ENCODE data around the gene SH3GL1. TPM values are rescaled to one million over a fixed set of nuclear protein-coding genes. Genes with fewer than 3 reads are reported as not detected.

The SH3GL1 gene
- total RNA-seq, 2 donors from 2014 or later: 51.1 to 56.6 TPM

DNA sequence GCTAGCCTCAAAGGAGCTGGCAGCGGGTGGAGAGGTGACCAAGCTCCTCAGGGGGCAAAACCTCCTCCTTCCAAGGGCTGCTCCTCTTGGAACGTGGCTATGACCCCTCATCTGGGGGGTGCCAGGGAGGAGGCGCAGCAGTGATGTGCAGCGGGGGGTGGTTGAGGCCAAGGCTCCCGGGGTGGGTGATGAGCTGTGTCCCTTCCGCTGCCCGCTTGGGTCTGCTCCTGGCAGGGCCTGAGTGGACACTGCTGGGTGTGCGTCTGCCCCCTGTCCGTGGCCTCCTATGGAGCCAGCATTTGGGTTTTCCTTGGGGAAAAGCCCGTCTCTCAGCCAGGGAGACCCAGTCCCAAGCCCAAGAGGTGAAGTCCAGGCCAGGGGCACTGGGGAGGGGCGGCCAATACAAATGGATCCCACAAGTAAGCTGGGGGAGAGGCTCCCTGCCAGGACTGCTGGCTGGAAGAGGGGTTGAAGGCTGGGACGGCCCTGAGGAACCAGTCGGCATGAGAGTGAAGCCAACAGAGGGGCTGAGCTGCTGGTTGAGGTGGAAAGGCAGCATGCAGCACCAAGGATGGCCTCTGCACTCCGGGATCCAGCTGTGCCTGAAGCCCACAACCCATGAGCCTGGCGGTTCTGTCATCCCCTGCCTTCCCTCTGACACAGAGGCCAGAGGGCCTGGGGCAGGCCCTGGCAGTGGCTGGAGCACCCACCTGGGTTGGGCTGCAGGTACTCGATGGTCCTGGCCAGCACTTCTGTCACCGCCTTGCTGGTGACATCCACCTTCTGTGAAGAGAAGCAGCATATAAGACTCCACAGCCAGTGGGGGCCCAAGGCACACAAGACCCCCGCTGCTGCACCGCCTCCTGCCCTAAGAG, 34.3 kb downstream of the SH3GL1 start:
- no peaks in the 10 kb centered on the region for H3K9me3 ChIP-seq (ENCODE audit: control insufficient read depth, low read length, poor library complexity, severe bottlenecking)
- DNase-seq: no peak
- Mint-ChIP-seq H3K27ac (no peak overlapping the region), H3K36me3 (ENCODE audit: low read depth) (no peaks in the 10 kb centered on the region), H3K4me1 (peaks cover 21% of the 10 kb centered on the region), H3K27me3 (no peaks in the 10 kb centered on the region), H3K4me3 (no peak overlapping the region)
- ATAC-seq: no peak

- Mint-ChIP-seq H3K4me1 (peaks cover 16% of the 10 kb centered on the region), H3K27me3 (no peaks in the 10 kb centered on the region), H3K4me3 (no peak overlapping the region), H3K36me3 (ENCODE audit: low read depth) (peaks cover 1% of the 10 kb centered on the region), H3K27ac (no peak overlapping the region)
- DNase-seq: no peak
- H3K9me3 ChIP-seq (ENCODE audit: control insufficient read depth, low read length, poor library complexity, severe bottlenecking): no peaks in the 10 kb centered on the region
- ATAC-seq: no peak
These were observed 35.0 kb downstream of the SH3GL1 start for GRCh38 chr19:4365341-4365740.

GRCh38 chr19:4363571-4364304, 36.6 kb downstream of the SH3GL1 start:
- no peak for DNase-seq

GRCh38 chr19:4362831-4363545, 37.4 kb downstream of the SH3GL1 start:
- no peaks in the 10 kb centered on the region for H3K9me3 ChIP-seq (ENCODE audit: control insufficient read depth, low read length, poor library complexity, severe bottlenecking)
- peaks cover 2% of the 10 kb centered on the region for H3K36me3 Mint-ChIP-seq (ENCODE audit: low read depth)
- ATAC-seq (peak; percentile 27), DNase-seq (no peak)
- H3K27me3 Mint-ChIP-seq: no peaks in the 10 kb centered on the region
- no peak overlapping the region for H3K4me3 Mint-ChIP-seq
- peaks cover 5% of the 10 kb centered on the region for H3K4me1 Mint-ChIP-seq
- no peak overlapping the region for H3K27ac Mint-ChIP-seq

More at GRCh38 chr19:4363571-4364304, 36.6 kb downstream of the SH3GL1 start:
- no peaks in the 10 kb centered on the region for H3K27me3 Mint-ChIP-seq
- H3K27ac Mint-ChIP-seq: no peak overlapping the region
- no peak overlapping the region for H3K4me3 Mint-ChIP-seq
- peaks cover 2% of the 10 kb centered on the region for H3K36me3 Mint-ChIP-seq (ENCODE audit: low read depth)
- ATAC-seq: no peak
- H3K4me1 Mint-ChIP-seq: peaks cover 8% of the 10 kb centered on the region
- H3K9me3 ChIP-seq (ENCODE audit: control insufficient read depth, low read length, poor library complexity, severe bottlenecking): no peaks in the 10 kb centered on the region

- H3K9me3 ChIP-seq (ENCODE audit: control insufficient read depth, low read length, poor library complexity, severe bottlenecking): no peaks in the 10 kb centered on the region
- Mint-ChIP-seq H3K4me3 (no peak overlapping the region), H3K36me3 (ENCODE audit: low read depth) (peaks cover 2% of the 10 kb centered on the region), H3K27ac (no peak overlapping the region), H3K27me3 (no peaks in the 10 kb centered on the region), H3K4me1 (peaks cover 2% of the 10 kb centered on the region)
- ATAC-seq: no peak
- no peak for DNase-seq
These were observed 38.1 kb downstream of the SH3GL1 start for GRCh38 chr19:4362101-4362828.

DNA sequence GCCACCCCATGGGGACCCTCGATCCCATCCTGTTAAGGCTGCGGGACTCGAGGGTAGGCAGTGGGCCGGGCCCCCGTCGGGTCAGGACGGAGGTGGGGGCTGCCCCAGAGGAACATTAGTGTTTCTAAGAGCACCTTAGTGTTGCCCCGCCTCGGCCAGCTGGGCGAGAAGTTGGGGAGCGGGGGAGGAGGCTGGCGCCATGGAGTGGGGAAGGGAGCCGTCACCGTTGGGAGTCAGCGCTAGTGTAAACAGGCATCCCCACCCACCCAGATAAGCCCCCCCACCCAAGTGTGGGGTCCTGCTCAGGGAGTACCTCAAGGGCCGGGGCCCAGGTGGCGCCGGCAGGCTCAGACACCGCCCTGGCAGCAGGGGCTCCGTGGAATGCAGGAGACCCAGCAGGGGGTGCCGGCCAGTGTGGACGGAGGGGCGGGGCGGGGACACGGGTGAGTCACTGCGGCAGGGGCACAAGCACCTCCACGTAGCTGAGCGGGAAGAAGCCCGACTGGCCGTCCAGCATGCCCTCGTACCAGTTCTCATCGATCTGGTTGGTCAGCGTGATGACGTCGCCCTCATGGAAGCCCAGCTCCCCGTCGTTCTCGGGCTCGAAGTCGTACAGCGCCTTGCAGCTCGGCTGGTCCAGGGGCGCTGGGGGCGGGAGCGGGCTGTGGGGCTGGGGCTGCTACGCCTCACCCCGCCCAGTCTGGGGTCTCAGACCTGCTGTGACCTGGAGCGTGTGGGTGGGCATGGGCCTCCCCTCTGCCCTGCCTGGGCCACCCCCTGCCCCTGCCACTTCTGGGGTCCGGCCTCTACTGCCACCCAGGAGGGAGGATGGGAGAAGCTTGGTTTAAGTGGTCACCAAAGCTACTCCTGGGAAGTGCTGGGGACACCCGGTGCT, 38.9 kb downstream of the SH3GL1 start:
- H3K4me1 Mint-ChIP-seq: peaks cover 2% of the 10 kb centered on the region
- H3K27ac Mint-ChIP-seq: no peak overlapping the region
- DNase-seq: no peak
- no peak overlapping the region for H3K4me3 Mint-ChIP-seq
- H3K9me3 ChIP-seq (ENCODE audit: control insufficient read depth, low read length, poor library complexity, severe bottlenecking): no peaks in the 10 kb centered on the region
- ATAC-seq: no peak
- H3K36me3 Mint-ChIP-seq (ENCODE audit: low read depth): peaks cover 2% of the 10 kb centered on the region
- no peaks in the 10 kb centered on the region for H3K27me3 Mint-ChIP-seq

- no peak overlapping the region for H3K4me3 Mint-ChIP-seq
- H3K36me3 Mint-ChIP-seq (ENCODE audit: low read depth): peaks cover 2% of the 10 kb centered on the region
- H3K4me1 Mint-ChIP-seq: peaks cover 2% of the 10 kb centered on the region
- DNase-seq (no peak), ATAC-seq (no peak)
- no peaks in the 10 kb centered on the region for H3K9me3 ChIP-seq (ENCODE audit: control insufficient read depth, low read length, poor library complexity, severe bottlenecking)
- no peaks in the 10 kb centered on the region for H3K27me3 Mint-ChIP-seq
- peak overlapping the region; percentile 63 for H3K27ac Mint-ChIP-seq
These were observed 39.7 kb downstream of the SH3GL1 start for GRCh38 chr19:4360641-4361151.

- peaks cover 2% of the 10 kb centered on the region for H3K36me3 Mint-ChIP-seq (ENCODE audit: low read depth)
- DNase-seq: no peak
- no peaks in the 10 kb centered on the region for H3K27me3 Mint-ChIP-seq
- peak overlapping the region; percentile 63 for H3K27ac Mint-ChIP-seq
- peaks cover 2% of the 10 kb centered on the region for H3K4me1 Mint-ChIP-seq
- no peaks in the 10 kb centered on the region for H3K9me3 ChIP-seq (ENCODE audit: control insufficient read depth, low read length, poor library complexity, severe bottlenecking)
- no peak for ATAC-seq
- no peak overlapping the region for H3K4me3 Mint-ChIP-seq
These were observed 40.2 kb downstream of the SH3GL1 start for GRCh38 chr19:4360081-4360569.

- no peaks in the 10 kb centered on the region for H3K27me3 Mint-ChIP-seq
- no peaks in the 10 kb centered on the region for H3K9me3 ChIP-seq (ENCODE audit: control insufficient read depth, low read length, poor library complexity, severe bottlenecking)
- ATAC-seq: no peak
- H3K4me3 Mint-ChIP-seq: no peak overlapping the region
- no peak for DNase-seq
- H3K4me1 Mint-ChIP-seq: peaks cover 2% of the 10 kb centered on the region
- H3K36me3 Mint-ChIP-seq (ENCODE audit: low read depth): peaks cover 2% of the 10 kb centered on the region
- peak overlapping the region; percentile 63 for H3K27ac Mint-ChIP-seq
These were observed 40.7 kb downstream of the SH3GL1 start for GRCh38 chr19:4359627-4360000.

- DNase-seq: no peak
- Mint-ChIP-seq H3K27me3 (no peaks in the 10 kb centered on the region), H3K4me1 (peaks cover 2% of the 10 kb centered on the region), H3K27ac (no peak overlapping the region), H3K36me3 (ENCODE audit: low read depth) (peaks cover 2% of the 10 kb centered on the region), H3K4me3 (no peak overlapping the region)
- no peaks in the 10 kb centered on the region for H3K9me3 ChIP-seq (ENCODE audit: control insufficient read depth, low read length, poor library complexity, severe bottlenecking)
- no peak for ATAC-seq
These were observed 41.4 kb downstream of the SH3GL1 start for GRCh38 chr19:4358709-4359626.

DNA sequence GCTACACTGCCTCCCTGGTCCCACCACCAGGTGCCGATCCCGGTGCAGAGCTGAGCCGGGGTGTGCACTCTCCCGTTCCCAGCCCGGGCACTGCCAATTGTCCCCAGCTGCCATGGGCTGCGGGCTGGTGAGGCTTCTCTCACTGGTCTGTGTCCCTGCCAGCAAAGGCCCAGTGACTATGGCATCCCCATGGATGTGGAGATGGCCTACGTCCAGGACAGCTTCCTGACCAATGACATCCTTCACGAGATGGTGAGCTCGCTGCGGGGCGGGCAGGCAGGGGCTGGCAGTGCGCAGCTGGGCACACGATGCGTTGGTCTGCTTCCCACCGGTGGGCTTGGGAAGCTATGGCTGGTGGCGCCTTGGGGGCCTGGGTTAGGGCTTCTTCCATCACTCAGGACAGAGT, 42.4 kb downstream of the SH3GL1 start:
- peaks cover 2% of the 10 kb centered on the region for H3K36me3 Mint-ChIP-seq (ENCODE audit: low read depth)
- no peaks in the 10 kb centered on the region for H3K9me3 ChIP-seq (ENCODE audit: control insufficient read depth, low read length, poor library complexity, severe bottlenecking)
- ATAC-seq: no peak
- H3K4me1 Mint-ChIP-seq: peaks cover 2% of the 10 kb centered on the region
- DNase-seq: no peak
- no peak overlapping the region for H3K27ac Mint-ChIP-seq
- no peak overlapping the region for H3K4me3 Mint-ChIP-seq
- no peaks in the 10 kb centered on the region for H3K27me3 Mint-ChIP-seq

All from T-helper 17 cell (primary cell).